Renal pelvis (tissue), 4 donors: ENCODE data around the gene CACUL1. TPM values are rescaled to one million over a fixed set of nuclear protein-coding genes. Genes with fewer than 3 reads are reported as not detected.

Source experiments
- DNase-seq: peaks from one replicate; pipeline ENCODE4 v3.0.0-alpha.2; 2013
- polyA plus RNA-seq, 3 donors: library from polyadenylated mRNA; unstranded; fragments of 120-200 nt; gene quantifications; one replicate each; pipeline ENCODE4 v1.2.1, GENCODE V29; 2013; ENCODE audit not compliant: insufficient read length in 3 of 3

The CACUL1 gene
- polyA plus RNA-seq, 3 donors, result 22.1 to 41.3 (median 35.1) TPM

DNA sequence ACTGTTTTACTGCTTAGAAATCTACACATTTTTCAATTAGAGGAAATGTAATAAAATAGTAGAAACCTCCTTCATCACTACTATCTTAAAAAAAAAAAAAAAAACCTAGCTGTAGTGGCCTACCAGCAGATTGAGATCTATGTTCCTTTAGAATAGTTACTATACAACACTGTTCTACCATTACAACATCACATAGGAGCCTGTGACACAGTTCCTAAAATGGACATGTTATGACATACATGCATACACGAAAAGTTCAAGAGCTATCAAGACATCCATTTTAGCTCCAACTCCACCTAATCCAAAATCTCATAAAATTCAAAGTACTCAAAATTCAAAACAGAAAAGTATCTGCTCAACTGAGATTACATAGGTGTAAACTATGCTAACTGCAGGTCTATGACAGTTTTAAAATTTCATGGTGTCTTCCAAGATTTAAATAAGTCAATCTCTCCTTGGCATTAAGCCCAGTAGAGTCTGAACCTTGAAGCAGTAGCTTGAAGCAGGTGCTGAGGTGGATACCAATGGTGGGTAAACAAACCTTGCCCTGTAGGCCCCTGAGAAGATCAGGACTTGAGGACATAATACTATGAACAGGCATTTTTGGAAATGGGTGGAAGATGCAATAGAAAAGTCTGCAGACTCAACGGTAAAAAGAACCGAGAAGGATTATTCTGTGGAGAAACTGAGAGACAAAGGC is 17.0 kb downstream of the CACUL1 start:
- no peak for DNase-seq

GRCh38 chr10:118735294-118735693 is 19.5 kb downstream of the CACUL1 start:
- DNase-seq, result no peak

DNA sequence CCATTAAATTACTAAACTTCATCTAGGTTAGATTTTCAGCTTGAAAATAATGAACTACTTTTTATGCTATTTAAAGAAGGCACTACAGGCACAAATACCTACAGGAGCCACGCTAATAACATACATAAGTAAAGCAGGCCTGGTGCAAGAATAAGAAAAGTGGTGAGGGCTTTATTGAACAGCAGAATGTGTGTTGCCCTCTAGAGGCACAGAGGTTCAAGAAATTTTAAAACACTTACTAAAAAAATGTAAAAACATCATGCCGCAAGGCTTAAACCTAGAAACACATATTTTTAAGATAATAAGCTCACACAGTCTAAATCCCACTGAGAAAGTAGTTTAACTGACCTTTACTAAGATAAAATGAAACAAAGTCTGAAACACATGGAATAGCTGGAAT is 20.3 kb downstream of the CACUL1 start:
- no peak for DNase-seq

DNA sequence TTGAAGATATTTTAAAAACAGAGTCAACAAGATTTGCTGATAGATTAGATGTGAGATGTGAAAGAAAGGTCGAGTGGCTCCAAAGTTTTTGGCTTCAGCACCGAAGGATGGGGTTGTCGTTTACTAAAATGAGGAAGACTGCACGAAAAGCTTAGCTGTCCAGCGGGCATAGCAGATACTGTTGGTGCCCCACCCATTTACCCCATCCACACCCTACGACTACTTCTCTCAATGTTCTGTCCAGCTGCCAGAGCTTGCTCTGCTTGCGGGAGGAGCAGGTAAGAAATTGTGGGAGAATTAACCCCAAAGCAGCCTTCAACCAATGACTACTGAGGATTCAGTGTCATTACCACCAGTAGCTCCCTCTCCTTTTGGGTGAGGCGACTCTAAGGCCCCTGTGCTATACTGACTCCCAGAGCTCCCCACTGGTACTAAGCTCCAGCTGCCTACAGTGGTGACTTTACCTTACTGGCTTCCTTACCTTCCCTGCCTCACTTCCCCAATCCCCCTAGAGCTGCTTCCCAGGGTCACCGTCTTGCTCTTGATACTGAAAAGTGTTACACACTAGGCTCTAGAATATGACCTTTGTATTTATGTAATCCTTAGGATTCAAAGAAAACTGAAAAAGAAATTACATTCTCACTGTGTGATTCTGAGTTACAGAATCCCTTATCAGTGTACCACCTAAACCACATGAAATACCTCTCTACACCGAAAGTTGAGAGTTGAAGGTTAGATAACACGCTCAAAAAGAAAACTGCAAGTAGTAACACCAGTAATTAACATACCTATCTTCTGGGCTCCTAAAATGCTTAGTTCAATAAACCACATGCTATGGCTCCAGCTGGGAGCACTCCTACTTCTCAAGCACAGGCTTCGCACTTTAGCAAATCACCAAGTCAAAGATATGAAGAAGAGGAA is 22.3 kb downstream of the CACUL1 start:
- DNase-seq, result no peak

GRCh38 chr10:118730756-118731456 is 23.9 kb downstream of the CACUL1 start:
- no peak for DNase-seq

- DNase-seq, result no peak
These were observed 25.0 kb downstream of the CACUL1 start for GRCh38 chr10:118729641-118730258.

DNA sequence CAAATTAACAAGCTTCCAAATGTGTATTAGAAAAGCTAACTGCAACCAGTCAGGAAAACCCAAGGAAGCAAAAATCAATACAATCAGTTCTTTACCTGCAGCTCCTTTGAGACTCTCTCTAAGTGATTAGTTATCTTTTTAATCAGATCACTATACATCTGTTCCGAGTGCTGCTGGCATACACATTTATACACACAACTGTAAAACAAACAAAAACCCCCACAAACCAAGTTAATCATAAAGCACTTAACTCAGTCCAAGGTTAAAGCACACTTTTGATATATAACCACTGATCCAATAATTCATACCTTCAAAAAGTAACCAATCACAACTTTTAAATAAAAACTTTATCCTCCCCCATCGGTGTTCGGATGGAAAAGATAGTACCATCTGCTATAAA is 25.6 kb downstream of the CACUL1 start:
- no peak for DNase-seq

- DNase-seq, result no peak
These were observed 28.8 kb downstream of the CACUL1 start for GRCh38 chr10:118725886-118726500.

- DNase-seq, result no peak
These were observed 31.3 kb downstream of the CACUL1 start for GRCh38 chr10:118723466-118723865.

DNA sequence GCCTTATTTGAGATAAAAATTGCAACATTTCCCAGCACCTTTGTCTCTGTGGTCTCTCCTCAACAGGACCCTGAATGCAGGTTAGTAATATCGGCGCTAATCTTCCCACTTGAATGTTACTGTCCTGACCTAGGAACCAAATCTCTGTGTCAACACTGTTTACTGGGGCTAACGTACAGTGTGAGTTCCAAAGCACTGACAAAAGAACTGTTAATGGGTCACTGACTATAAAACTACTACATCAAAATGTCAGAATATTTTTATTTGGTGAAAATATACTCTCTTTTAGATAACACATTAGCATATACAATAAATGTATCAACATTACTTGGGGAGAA is 33.3 kb downstream of the CACUL1 start:
- DNase-seq, result no peak

DNA sequence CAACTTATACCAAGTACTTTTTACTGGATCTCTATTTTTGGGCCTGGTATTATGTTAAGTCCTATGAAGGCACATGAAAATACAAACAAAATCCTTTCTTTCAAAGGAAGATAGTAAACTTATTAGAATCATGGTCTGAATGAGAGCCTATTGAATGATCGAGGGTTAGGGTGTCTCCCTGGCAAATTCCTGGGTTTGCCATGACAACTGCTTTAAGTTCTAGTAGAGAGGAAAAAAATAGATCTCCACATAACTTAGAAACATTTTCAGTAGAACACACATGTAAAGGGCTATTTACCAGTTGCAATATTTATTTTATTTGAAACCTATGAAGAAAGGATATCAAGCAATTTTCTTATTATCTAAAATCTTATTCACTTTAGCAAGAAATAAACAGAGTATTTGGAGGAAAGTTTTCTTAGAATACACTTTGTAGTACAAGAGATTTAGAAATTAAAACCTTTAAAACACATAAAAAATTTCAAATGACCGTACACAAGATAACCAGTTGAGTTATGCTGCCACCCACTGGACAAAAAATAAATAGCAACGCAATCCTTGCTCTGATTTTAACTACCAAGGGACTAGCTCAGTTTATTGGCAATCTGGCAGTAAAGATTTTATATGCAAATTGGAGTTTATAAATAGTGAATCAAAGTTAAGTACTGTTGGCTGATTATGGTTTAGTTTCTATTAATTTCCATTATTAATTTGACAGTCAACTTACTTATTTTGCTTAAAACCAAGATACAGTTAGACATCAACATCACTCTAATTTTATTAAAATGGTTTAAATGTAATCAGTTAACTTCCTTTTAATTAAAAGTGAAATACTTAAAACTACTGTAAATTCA is 33.9 kb downstream of the CACUL1 start:
- DNase-seq, result peak; percentile 48

DNA sequence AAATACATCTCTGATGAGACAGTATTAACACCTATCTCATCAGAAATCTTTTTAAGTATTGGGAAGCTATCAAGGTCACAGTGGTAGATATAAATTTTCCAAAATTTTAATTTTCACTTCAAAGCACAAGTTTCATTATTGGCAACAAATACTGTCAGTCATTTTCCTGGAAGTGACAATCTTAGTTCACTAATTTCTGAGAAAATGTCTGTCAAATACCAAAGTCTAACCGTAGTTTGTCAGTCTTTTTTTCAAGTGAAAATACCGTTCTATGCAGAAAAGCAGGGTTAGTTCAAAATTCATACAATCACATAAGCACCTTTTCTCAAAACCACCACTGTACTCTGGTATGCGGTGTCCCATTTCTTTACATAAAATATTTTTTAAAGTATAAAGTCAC is 40.4 kb downstream of the CACUL1 start:
- DNase-seq, result no peak

DNA sequence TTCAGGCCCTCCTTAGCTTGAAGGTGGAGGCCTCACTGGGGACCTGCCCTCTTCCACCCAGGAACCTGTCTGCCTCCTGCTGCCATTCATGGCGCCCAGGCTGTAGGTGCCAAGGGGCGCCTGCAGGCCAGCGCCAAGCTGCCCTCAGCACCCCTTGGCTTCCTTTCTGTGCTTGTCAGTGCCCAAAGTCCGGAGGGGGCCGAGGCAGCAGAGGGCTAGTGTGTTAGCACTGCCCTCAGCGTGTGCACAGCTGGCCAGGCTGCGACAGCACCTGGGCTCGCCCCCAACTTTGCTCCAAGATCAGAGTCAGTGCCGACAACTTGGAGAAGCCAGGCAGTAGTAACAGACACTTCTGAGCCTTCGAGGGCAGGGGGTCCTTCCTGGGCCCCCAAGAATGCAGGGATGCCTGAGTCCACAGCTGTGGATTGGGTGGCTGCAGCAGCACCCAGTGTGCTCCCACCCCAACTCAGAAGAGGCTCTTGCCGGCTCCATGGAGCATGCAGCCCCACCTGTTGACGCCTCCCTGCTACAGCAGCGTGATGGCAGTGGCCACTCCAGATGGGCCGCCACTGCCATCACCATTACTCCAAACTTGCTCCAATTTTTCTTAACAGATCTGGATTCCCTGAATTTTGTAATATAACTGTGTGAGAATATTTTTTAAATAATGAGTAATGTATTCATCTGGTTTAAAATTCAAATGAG is 41.7 kb downstream of the CACUL1 start:
- DNase-seq, result no peak

DNA sequence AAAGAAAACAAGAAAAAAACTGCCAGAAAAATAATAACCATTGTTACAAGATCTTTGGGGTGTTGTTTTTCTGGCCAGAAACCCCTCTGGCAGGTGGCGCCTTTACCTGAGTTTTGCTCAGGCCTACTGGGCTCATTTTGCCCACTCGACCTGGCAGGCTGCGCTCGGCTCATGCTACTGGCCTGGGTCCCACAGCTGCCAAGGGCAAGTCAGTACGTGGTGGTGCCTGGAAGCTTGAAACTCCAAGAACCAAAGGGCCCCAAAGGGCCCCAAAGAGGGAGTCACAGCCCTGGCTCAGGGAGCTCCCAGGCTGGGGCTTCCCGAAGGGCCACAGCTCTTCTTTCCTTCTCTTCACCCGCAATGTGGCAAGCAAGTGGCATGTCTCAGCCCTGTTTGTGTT is 42.7 kb downstream of the CACUL1 start:
- no peak for DNase-seq

- DNase-seq, result no peak
These were observed 44.3 kb downstream of the CACUL1 start for GRCh38 chr10:118710487-118710886.

DNA sequence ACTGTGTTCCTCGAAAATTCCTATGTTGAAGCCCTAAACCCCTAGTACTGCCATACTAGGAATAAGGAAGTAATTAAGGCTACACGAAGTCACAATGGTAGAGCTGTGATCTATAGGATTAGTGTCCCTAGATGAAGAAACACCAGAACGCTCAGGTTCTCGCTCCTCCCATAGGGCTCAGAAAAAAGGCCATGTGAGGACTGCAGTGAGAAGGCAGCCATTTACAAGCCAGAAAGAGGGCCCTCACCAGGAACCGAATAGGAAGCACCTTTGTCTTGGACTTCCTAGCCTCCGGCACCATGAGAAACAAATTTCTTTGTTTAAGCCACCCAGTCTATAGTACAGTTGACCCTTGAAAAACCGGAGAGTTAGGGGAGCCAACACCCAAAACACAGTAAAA is 46.2 kb downstream of the CACUL1 start:
- DNase-seq, result no peak

GRCh38 chr10:118704711-118705110 is 50.1 kb downstream of the CACUL1 start:
- DNase-seq, result no peak

GRCh38 chr10:118701529-118702323 is 53.0 kb downstream of the CACUL1 start:
- DNase-seq, result no peak

DNA sequence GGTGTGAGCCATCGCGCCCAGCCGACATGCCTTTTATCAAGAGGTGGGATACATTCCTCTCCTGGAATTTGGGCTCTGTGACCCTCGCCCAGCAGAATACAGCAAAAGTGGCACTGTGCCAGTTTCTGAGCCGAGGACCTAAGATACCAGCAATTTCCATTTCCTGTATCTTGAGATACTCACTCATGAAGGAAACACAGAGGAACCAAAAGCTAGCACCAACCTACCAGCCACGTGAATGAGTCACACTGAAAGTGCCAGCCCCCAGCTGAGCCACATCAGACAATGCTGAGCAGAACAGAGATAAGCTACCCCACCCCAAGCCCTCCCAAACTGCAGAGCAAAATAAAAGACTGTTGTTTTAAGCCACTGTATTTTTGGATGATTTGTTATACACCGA is 56.3 kb downstream of the CACUL1 start:
- DNase-seq, result no peak
